Measurements from ENCODE around the gene MBOAT1. TPM values are rescaled to one million over a fixed set of nuclear protein-coding genes. Genes with fewer than 3 reads are reported as not detected.
A peak's percentile ranks its signal among the peaks of the same experiment; 100 is the strongest.

The MBOAT1 gene
- total RNA-seq, 2 donors from 2014 or later = 5.0 to 7.0 TPM

DNA sequence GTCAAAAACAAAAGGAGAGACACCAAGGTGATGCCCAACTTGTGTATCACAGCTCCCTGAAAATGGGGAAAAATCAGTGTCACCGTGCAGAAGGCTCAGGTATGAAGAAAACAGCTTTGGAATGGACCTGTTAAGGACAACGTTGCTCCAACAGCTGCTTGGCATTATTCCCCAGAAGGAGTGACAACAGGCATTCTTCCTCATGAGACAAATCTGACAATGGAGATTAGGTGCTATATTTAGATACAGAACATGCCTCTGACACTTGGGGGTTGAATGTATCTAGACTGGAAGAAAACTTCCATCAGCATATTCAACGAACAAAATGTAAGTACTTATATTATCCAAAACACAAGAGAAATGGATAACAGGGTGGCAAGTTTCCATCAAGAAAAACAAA is 87.7 kb downstream of the MBOAT1 start:
- no peak for DNase-seq (ENCODE audit: low spot score)
- no peak overlapping the region for H3K4me3 ChIP-seq
- H3K27me3 ChIP-seq = no peaks in the 10 kb centered on the region
- peak overlapping the region; percentile 50 to 71 for H3K27ac ChIP-seq
- H3K9me3 ChIP-seq = no peaks in the 10 kb centered on the region
- H3K36me3 ChIP-seq = peaks cover 5% of the 10 kb centered on the region
- TF ChIP-seq, protein P1, sequence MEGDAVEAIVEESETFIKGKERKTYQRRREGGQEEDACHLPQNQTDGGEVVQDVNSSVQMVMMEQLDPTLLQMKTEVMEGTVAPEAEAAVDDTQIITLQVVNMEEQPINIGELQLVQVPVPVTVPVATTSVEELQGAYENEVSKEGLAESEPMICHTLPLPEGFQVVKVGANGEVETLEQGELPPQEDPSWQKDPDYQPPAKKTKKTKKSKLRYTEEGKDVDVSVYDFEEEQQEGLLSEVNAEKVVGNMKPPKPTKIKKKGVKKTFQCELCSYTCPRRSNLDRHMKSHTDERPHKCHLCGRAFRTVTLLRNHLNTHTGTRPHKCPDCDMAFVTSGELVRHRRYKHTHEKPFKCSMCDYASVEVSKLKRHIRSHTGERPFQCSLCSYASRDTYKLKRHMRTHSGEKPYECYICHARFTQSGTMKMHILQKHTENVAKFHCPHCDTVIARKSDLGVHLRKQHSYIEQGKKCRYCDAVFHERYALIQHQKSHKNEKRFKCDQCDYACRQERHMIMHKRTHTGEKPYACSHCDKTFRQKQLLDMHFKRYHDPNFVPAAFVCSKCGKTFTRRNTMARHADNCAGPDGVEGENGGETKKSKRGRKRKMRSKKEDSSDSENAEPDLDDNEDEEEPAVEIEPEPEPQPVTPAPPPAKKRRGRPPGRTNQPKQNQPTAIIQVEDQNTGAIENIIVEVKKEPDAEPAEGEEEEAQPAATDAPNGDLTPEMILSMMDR (IDR thresholded peaks at IDR 0.05) = no peak
- peaks cover 0 to 27% of the 10 kb centered on the region in 2 donors for H3K4me1 ChIP-seq

DNA sequence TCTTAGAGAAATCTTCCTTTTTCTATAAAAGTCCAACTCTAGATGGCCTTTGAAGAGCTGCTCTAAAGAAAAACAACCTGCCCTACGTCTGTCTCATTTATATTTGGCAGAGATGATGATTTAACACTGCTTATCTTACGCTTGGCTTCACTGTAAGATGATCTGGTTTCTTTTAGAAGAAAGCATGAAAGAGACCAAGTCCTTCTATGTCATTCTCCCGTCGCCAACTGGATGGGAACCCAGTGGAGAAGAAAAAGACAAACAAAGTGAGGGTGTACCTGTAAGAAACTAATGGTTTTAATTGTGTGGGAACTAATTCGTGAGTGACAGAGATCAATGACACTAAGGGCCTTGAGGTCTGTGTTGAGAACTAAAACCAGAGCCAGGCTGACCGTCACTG is 92.8 kb downstream of the MBOAT1 start:
- no peak for DNase-seq (ENCODE audit: low spot score)
- Histone ChIP-seq H3K4me1 (peaks cover 0 to 8% of the 10 kb centered on the region in 2 donors), H3K9me3 (no peaks in the 10 kb centered on the region), H3K27ac (peak overlapping the region; percentile 46 to 77), H3K27me3 (no peaks in the 10 kb centered on the region), H3K36me3 (peaks cover 11% of the 10 kb centered on the region), H3K4me3 (no peak overlapping the region)
- TF ChIP-seq, protein P1 (IDR thresholded peaks at IDR 0.05) = no peak

DNA sequence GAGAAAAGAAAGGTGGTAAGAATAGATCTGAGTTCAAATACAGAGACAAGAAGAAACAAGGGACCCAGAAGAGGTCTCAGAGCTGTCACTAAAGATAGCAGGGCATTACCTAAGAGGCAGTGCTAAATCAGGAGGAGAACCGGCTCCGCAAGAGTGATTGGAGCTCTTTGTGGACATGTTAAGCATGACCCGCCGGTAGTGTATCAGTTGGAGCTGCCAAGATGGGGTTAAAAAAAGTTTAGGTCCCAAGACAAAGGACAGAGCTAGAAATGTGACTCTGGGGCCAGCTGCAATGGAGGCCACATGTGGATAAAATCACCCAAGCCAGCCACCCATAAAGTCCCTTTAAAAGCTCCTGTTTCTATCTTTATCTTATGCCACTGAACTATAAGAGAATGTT is 93.4 kb downstream of the MBOAT1 start:
- peaks cover 0 to 8% of the 10 kb centered on the region in 2 donors for H3K4me1 ChIP-seq
- H3K4me3 ChIP-seq = no peak overlapping the region
- DNase-seq (ENCODE audit: low spot score) = no peak
- peaks cover 11% of the 10 kb centered on the region for H3K36me3 ChIP-seq
- H3K9me3 ChIP-seq = no peaks in the 10 kb centered on the region
- peak overlapping the region; percentile 46 to 77 for H3K27ac ChIP-seq
- H3K27me3 ChIP-seq = no peaks in the 10 kb centered on the region
- TF ChIP-seq, protein P1 (IDR thresholded peaks at IDR 0.05) = no peak

DNA sequence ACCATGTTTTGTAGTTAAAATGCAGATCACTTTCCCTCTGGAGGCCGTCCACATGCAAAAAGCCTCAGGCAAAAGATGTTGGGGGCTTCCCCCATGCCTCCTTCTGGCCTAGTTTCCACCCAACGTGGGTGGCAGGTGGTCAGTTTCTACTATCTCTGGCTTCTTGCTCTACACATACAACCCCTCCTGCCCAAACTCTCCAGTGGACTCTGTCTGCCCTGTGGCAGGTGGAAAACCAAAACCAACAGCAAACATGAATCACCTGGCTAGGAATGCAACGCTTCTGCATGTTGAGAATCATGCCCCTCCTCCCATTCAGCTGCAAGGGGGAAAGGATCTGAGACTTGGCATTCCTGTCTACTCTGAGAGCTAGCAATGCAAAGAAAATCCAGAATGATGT is 94.8 kb downstream of the MBOAT1 start:
- TF ChIP-seq, protein P1 (IDR thresholded peaks at IDR 0.05) = no peak
- H3K9me3 ChIP-seq = no peaks in the 10 kb centered on the region
- peaks cover 11% of the 10 kb centered on the region for H3K36me3 ChIP-seq
- H3K4me1 ChIP-seq = peaks cover 0 to 8% of the 10 kb centered on the region in 2 donors
- no peak overlapping the region for H3K4me3 ChIP-seq
- H3K27me3 ChIP-seq = no peaks in the 10 kb centered on the region
- DNase-seq (ENCODE audit: low spot score) = no peak
- no peak overlapping the region for H3K27ac ChIP-seq

DNA sequence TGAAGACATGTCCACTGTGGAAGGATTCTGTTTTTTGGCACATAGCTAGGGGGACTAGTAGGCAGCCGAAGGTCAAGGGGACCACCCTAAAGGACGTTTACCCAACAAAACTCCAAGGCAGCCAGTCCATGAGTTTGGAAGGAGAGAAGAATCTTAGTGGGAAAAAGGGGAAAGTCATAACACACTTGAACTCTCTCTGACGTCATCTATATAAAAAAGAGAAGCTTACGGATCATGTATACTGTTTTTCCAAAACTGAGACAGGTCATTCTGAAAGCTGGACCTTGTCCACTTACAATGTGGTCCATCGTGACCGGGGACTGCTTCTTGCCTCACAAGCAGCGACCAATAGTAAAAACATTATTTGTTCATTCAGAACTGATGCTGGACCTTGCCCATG is 95.5 kb downstream of the MBOAT1 start:
- Histone ChIP-seq H3K4me3 (no peak overlapping the region), H3K9me3 (no peaks in the 10 kb centered on the region), H3K27ac (no peak overlapping the region), H3K27me3 (no peaks in the 10 kb centered on the region), H3K4me1 (peaks cover 0 to 8% of the 10 kb centered on the region in 2 donors), H3K36me3 (peaks cover 11% of the 10 kb centered on the region)
- TF ChIP-seq, protein P1 (IDR thresholded peaks at IDR 0.05) = no peak
- no peak for DNase-seq (ENCODE audit: low spot score)

DNA sequence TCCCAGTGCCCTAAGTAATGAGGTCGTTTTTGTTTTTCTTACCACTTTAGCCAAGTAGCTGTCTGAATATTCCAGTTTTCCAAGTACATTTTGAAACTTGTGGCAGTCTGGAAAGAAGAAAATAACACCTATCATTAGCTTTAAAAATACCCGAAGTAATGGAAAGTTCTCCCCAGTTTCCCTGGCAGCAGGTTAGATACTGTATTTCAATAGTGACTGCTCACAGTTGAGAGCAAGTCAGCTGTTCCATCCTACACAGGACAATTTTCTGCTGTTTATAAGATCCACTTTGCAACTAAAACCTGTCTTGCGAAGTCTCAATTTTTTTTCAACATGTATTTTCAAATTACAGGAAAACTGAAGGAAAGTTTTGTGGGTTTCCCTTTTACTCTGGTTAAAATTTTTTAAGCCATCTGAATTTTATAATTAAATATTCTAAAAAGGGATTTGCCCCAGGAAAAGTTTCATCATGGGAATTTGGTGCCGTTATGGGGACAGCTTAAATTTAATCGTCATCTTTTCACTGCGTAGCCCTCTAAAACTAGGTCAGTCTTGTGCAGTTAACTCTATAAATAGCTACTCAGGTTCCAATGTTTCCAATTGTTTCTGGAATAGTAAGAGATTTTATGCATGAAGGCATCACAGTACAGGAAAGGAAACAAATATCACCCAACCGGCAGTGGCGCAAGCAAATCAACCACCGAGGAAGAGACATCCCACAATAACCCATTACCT is 96.9 kb downstream of the MBOAT1 start:
- no peaks in the 10 kb centered on the region for H3K9me3 ChIP-seq
- H3K4me3 ChIP-seq = no peak overlapping the region
- DNase-seq (ENCODE audit: low spot score) = no peak
- peaks cover 11% of the 10 kb centered on the region for H3K36me3 ChIP-seq
- H3K27ac ChIP-seq = peak overlapping the region; percentile 46 to 48
- no peaks in the 10 kb centered on the region for H3K27me3 ChIP-seq
- TF ChIP-seq, protein P1 (IDR thresholded peaks at IDR 0.05) = no peak
- peaks cover 0 to 8% of the 10 kb centered on the region in 2 donors for H3K4me1 ChIP-seq
